Activated effector memory CD4-positive, alpha-beta T cell treated with Interleukin-2 at 50 U/mL for 16 hours (primary cell): ENCODE data around the gene GALNT11.
A peak's percentile ranks its signal among the peaks of the same experiment; 100 is the strongest.
"Not testable (repeated sequence)": the region's sequence is repeated elsewhere in the genome, so short reads cannot be mapped to it uniquely, and the experiment has no call there.

Source experiments
- DNase-seq: peaks from one replicate; pipeline ENCODE4 v3.0.0-alpha.2; 2020

GALNT11 gene

GRCh38 chr7:152025077-152025936 lies at the start of gene GALNT11:
Gene GALNT11, plus strand, starts transcription at chr7:152025674. Its CDS starts 68,554 bp downstream, at chr7:152094228.
- DNase-seq = peak; percentile 82

- no peak for DNase-seq
These were observed 46.9 kb upstream of the GALNT11 start for GRCh38 chr7:151978616-151979015.

- DNase-seq = no peak
These were observed 44.3 kb upstream of the GALNT11 start for GRCh38 chr7:151981223-151981622.

GRCh38 chr7:151982806-151983205 lies 42.7 kb upstream of the GALNT11 start:
- DNase-seq = no peak

GRCh38 chr7:151984612-151985011 lies 40.9 kb upstream of the GALNT11 start:
- DNase-seq = no peak

GRCh38 chr7:151987748-151988529 lies 37.5 kb upstream of the GALNT11 start:
- DNase-seq = no peak

- no peak for DNase-seq
These were observed 33.1 kb upstream of the GALNT11 start for GRCh38 chr7:151992375-151992774.

- DNase-seq = no peak
These were observed 31.3 kb upstream of the GALNT11 start for GRCh38 chr7:151993977-151994676.

GRCh38 chr7:151999424-152000090 lies 25.9 kb upstream of the GALNT11 start:
- DNase-seq = no peak

- no peak for DNase-seq
These were observed 25.3 kb upstream of the GALNT11 start for GRCh38 chr7:152000191-152000590.

GRCh38 chr7:152006336-152006735 lies 19.1 kb upstream of the GALNT11 start:
- no peak for DNase-seq

GRCh38 chr7:152011860-152012259 lies 13.6 kb upstream of the GALNT11 start:
- no peak for DNase-seq

- DNase-seq = no peak
These were observed 12.2 kb upstream of the GALNT11 start for GRCh38 chr7:152013230-152013629.

- DNase-seq = no peak
These were observed 11.5 kb upstream of the GALNT11 start for GRCh38 chr7:152013974-152014373.

- no peak for DNase-seq
These were observed 10.8 kb upstream of the GALNT11 start for GRCh38 chr7:152014722-152015121.

- DNase-seq = no peak
These were observed 9.9 kb upstream of the GALNT11 start for GRCh38 chr7:152015600-152015999.

GRCh38 chr7:152016947-152017346 lies 8.5 kb upstream of the GALNT11 start:
- no peak for DNase-seq

GRCh38 chr7:152017683-152018082 lies 7.8 kb upstream of the GALNT11 start:
- DNase-seq = not testable (repeated sequence)

- DNase-seq = not testable (repeated sequence)
These were observed 3.7 kb upstream of the GALNT11 start for GRCh38 chr7:152021740-152022139.

- no peak for DNase-seq
These were observed 740 bp downstream of the GALNT11 start for GRCh38 chr7:152025937-152026890.
